Immature natural killer cell (primary cell): ENCODE measurements around the gene OTUD7B. TPM values are rescaled to one million over a fixed set of nuclear protein-coding genes. Genes with fewer than 3 reads are reported as not detected.

Experiments
- DNase-seq, 3 donors: peaks; one replicate each; pipeline ENCODE4 v3.0.0; 2022; ENCODE audit warnings: mixed read lengths in 1 of 3
- H3K27ac Mint-ChIP-seq, 6 donors: one replicate each; pipeline ENCODE4 v1.8.0; 2020; ENCODE audit warnings: mixed read lengths in 6 of 6, mild to moderate bottlenecking in 5 of 6, inconsistent platforms in 4 of 6, moderate library complexity in 3 of 6
- H3K27me3 Mint-ChIP-seq, 3 donors: one replicate each; pipeline ENCODE4 v1.8.0; 2020 to 2021; ENCODE audit warnings: low read depth in 3 of 3, mild to moderate bottlenecking in 3 of 3, mixed read lengths in 3 of 3, moderate library complexity in 3 of 3, inconsistent platforms in 1 of 3
- H3K36me3 Mint-ChIP-seq, 3 donors: one replicate each; pipeline ENCODE4 v1.8.0; 2020; ENCODE audit warnings: mixed read lengths in 3 of 3, inconsistent platforms in 2 of 3, mild to moderate bottlenecking in 2 of 3
- H3K4me1 Mint-ChIP-seq, 2 donors: one replicate each; pipeline ENCODE4 v1.8.0; 2020; ENCODE audit warnings: inconsistent platforms in 2 of 2, mild to moderate bottlenecking in 2 of 2, mixed read lengths in 2 of 2, moderate library complexity in 1 of 2
- H3K4me3 Mint-ChIP-seq, 5 donors: one replicate each; pipeline ENCODE4 v1.8.0; 2020; ENCODE audit warnings: mild to moderate bottlenecking in 5 of 5, mixed read lengths in 5 of 5, inconsistent platforms in 3 of 5, moderate library complexity in 3 of 5
- H3K9me3 Mint-ChIP-seq, 6 donors: one replicate each; pipeline ENCODE4 v1.8.0; 2020; ENCODE audit warnings: mild to moderate bottlenecking in 6 of 6, mixed read lengths in 6 of 6, inconsistent platforms in 4 of 6, moderate library complexity in 3 of 6
- polyA plus RNA-seq, 3 donors: library from polyadenylated mRNA; unstranded; fragments of 300-500 nt; fragmentation: Illumina TruSeq; gene quantifications; one replicate each; pipeline ENCODE4 v1.2.3, GENCODE V29; 2021

OTUD7B gene
- polyA plus RNA-seq, 3 donors from 2014 or later = 0.24 to 4.3 (median 0.54) TPM

DNA sequence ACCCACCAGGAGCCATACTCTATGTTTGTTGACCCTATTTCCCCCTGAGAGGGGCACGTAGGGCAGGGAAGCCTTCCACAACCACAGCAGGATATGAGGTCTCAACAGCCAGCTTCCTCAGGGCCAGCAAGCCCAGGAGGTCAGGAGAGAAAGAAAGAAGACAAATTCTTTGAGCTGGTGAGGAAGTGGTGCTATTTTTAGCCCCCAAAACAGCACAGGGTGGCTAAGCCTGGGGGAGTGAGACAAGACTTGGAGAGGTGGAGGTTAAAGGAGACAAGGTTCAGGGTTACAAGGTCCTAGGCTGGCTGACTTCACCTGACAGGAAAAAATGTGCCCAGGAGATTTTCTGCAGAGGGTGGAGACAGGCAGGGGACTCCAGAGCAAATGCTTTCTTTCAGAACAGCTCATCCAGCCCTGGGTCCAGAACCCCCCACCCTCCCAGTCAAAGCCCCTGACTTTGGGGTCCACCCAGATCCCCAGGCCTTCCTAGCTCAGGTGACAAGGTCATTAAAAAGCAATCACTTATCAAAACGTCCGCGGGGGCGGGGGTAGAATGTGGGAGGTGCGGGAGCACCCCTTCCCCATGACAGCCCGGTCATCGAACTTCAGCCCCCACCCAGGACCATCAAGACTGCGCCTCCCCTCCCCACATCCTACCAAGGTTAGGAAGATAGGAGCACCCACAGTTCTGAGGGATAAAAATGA lies 94.2 kb downstream of the OTUD7B start:
- H3K4me1 Mint-ChIP-seq = peaks cover 12 to 14% of the 10 kb centered on the region in 2 donors
- peak overlapping the region in 4 of 5 donors; percentile 26 to 69 (median 48) for H3K4me3 Mint-ChIP-seq
- peak overlapping the region in 1 of 6 donors; percentile 34 for H3K27ac Mint-ChIP-seq
- peaks cover 0 to 3% (median 0%) of the 10 kb centered on the region in 3 donors for H3K36me3 Mint-ChIP-seq
- peaks cover 8 to 24% (median 12%) of the 10 kb centered on the region in 3 donors for H3K27me3 Mint-ChIP-seq
- no peaks in the 10 kb centered on the region for H3K9me3 Mint-ChIP-seq
- DNase-seq = no peak

DNA sequence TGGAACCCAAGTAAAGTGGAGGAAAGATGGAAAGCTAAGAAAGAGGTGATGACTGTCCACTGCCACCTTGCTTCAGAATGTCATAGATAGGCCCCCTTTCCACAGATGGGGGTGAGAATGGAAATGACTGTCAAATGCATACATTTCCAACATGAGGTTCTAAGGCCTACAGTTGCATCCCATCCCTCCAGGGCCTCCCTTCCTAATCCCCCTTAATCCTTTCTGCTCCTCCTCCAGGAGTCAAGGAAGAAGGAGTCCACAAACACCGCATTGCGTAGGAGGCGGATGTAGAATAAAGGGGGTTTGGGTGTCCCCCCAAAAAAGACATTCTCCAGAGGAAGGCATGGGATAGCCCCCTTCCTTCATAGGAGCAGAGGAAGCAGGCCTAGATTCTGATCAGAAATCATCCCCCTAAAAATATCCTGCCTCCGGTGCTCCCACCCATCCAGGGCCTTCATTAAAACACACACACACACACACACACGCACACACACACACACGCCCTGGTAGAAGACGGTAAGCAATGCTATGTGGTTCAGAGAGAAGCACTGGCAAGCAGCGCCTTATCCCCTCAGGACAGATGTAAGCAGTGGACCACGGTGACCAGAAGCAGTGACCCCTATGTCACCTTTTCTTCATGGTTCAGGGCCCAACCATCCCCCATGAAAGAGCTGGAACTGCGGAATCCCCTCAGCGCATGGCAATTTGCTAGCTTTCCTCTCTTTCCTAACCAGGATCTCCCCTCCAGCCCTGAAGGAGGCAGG lies 94.9 kb downstream of the OTUD7B start:
- Mint-ChIP-seq H3K27ac (no peak overlapping the region), H3K27me3 (peaks cover 12 to 24% (median 12%) of the 10 kb centered on the region in 3 donors), H3K9me3 (no peaks in the 10 kb centered on the region), H3K4me1 (peaks cover 12 to 14% of the 10 kb centered on the region in 2 donors), H3K36me3 (peaks cover 0 to under 1% (median 0%) of the 10 kb centered on the region in 3 donors), H3K4me3 (peak overlapping the region in 3 of 5 donors; percentile 24 to 28 (median 26))
- DNase-seq = no peak

DNA sequence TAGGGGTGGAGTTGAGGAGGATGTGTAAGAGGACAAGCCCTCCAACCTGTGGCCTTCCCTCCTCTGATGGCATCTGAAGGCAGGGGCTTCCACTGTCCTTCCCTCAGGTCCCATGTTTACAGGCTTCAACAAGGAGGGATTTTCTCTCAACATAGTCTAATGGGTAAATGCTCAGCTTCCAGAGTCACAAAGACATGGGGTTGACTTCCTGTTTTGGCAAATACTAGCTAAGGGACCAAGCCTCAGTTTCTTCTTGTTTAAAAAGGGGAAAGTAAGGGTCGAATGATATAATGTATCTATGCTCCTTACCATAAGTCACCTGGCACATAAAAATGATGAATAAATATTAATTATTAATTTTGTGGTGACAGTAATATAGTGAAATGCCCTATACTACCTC lies 96.0 kb downstream of the OTUD7B start:
- Mint-ChIP-seq H3K27ac (no peak overlapping the region), H3K27me3 (peaks cover 12 to 26% (median 16%) of the 10 kb centered on the region in 3 donors), H3K4me1 (peaks cover 12 to 14% of the 10 kb centered on the region in 2 donors), H3K9me3 (no peaks in the 10 kb centered on the region), H3K36me3 (no peaks in the 10 kb centered on the region), H3K4me3 (no peak overlapping the region)
- no peak for DNase-seq

DNA sequence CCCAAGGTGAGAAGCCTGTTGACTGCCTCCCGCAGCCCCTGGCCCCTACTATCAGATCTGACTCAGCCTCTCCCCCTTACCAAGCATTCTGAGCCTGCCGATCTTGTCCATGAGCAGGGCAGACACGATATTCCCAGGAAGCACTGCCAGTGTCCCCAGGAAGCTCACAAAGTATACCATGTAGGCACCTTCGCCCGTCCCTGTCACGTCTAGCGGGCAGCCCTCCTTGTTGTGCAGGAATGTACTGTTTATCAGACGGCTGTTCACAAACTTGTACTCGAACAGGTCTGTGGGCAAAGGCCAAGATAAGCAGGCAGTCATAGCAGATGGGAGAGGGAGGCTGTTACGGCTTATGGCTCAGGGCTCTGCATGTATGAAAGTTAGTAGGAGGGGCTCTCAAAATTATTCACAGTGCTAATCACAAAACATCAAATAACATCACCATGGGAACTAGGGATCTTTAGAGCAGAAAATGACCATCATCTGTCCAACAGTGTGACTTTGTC lies 103.9 kb downstream of the OTUD7B start:
- Mint-ChIP-seq H3K4me3 (no peak overlapping the region), H3K27ac (no peak overlapping the region), H3K36me3 (peaks cover 0 to 4% (median 3%) of the 10 kb centered on the region in 3 donors)

DNA sequence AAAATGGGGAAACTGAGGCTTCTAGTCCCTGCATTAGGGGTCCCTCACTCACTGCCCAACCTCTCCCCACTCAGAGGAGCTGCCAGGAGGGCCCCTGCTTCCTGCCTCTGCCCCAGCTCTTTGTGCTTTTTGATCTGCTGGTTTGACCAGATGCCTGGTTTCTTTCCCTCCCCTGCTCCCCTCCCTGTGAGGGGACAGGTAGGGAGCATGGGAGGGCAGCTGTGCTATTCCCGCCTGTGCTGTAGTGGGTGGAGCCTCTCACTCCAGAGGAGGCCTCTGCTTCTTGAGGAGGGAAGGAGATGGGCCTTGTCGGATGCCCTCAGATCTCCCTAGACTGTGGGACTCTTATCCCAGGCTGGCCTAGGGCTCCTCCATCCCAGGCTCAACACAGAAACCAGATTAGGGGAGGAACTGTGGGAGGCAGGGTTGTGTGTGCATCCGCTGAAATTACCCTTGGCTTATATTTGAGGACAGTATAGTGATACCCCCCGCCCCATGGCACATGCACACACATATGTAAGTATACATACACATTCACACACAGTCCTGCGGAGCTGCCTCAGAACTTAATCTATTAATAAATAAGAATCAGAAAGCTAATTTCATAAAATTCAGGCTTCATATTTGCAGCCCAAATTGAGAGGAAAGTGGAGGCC lies 106.6 kb downstream of the OTUD7B start:
- Mint-ChIP-seq H3K27ac (no peak overlapping the region), H3K9me3 (no peaks in the 10 kb centered on the region), H3K36me3 (peaks cover 0 to 4% (median 3%) of the 10 kb centered on the region in 3 donors), H3K4me3 (no peak overlapping the region), H3K4me1 (peaks cover 18 to 22% of the 10 kb centered on the region in 2 donors), H3K27me3 (peaks cover 2 to 3% (median 2%) of the 10 kb centered on the region in 3 donors)
- DNase-seq = no peak

More for the DNA sequence above, 103.9 kb downstream of the OTUD7B start:
- no peaks in the 10 kb centered on the region for H3K9me3 Mint-ChIP-seq
- H3K4me1 Mint-ChIP-seq = no peaks in the 10 kb centered on the region
- H3K27me3 Mint-ChIP-seq = peaks cover 4 to 8% (median 5%) of the 10 kb centered on the region in 3 donors
- no peak for DNase-seq

DNA sequence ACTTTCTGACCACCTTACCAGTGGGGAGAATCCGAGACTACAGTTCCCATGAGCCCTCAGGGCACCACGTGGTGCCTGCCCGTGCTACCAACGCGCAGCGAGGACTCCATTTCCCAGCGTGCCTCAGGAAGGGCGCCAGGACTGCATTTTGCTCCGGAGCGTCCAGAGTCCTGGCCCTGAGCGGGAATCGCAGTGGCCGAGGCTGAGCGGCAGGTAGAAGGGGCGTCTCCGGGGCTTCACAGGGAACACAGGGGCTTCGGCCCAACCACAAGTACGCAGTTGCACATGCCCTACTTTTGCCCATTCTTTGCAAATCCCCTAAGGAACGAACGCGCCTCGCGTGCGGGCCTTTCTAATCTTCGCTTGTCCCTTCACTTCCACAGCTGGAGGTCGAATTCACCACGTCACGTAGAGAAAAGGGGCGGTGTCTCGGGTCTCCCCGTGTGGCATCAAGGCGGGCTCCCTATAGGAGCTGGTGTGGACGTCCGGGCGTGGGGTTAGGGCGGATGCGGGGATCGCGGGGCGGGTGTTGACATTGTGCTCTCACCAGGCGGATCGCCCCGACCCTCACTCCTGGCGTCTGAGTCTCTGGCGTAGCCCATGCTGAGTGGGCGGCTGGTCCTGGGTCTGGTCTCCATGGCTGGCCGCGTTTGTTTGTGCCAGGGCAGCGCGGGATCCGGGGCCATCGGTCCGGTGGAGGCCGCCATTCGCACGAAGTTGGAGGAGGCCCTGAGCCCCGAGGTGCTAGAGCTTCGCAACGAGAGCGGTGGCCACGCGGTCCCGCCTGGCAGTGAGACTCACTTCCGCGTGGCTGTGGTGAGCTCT lies 110.9 kb downstream of the OTUD7B start, which contains the start of gene BOLA1:
TSS of gene BOLA1 (plus strand) at position 109 of the 825 bp plus-strand sequence. CDS start at position 601, 492 bp downstream.
- peak within 1 kb of the TSS; percentile 80 to 97 (median 96) for H3K27ac Mint-ChIP-seq
- peak within 1 kb of the TSS; percentile 91 to 98 (median 95) for H3K4me3 Mint-ChIP-seq
- no peaks in the 10 kb centered on the region for H3K9me3 Mint-ChIP-seq
- peaks cover 18 to 22% of the 10 kb centered on the region in 2 donors for H3K4me1 Mint-ChIP-seq
- H3K36me3 Mint-ChIP-seq = peaks cover 0 to 4% (median 3%) of the 10 kb centered on the region in 3 donors
- H3K27me3 Mint-ChIP-seq = peaks cover 0 to 2% (median 0%) of the 10 kb centered on the region in 3 donors
- DNase-seq = peak; percentile 78 to 79 (median 78)

DNA sequence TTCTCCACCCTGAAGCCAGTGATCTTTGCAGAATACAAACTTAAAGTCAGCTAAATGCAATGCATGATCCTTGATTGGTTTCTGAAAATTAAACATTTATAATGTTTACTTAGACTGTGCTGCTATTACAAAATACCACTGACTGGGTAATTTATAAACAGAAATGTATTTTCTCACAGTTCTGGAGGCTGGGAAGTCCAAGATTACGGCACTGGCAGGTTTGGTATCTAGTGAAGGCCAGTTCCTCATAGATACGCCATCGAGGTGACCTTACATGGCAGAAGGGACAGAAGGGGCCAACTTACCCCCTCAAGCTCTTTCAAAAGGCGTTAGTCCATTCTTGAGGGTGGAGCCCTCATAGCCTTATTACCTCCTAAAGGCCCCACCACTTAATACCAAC lies 114.0 kb downstream of the OTUD7B start:
- Mint-ChIP-seq H3K27ac (no peak overlapping the region), H3K36me3 (no peaks in the 10 kb centered on the region), H3K4me3 (no peak overlapping the region), H3K4me1 (peaks cover 18 to 22% of the 10 kb centered on the region in 2 donors), H3K9me3 (no peaks in the 10 kb centered on the region), H3K27me3 (peaks cover 0 to 4% (median 0%) of the 10 kb centered on the region in 3 donors)
- no peak for DNase-seq

DNA sequence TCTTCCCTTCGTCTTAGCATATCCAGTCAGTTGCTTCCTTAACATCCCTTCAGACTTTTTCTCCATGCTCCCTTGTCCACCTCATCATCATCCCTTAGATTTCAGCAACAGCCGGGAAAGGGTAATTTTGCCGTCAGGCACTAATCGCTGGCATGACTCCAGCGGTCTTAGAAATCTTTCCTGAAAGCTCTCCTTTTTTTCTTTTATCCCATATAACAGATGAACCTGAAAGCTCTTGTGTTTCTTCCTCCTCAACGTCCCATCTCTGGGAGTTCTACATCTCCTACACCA lies 121.6 kb downstream of the OTUD7B start:
- Mint-ChIP-seq H3K27ac (no peak overlapping the region), H3K4me1 (peaks cover 0 to 4% of the 10 kb centered on the region in 2 donors), H3K4me3 (no peak overlapping the region), H3K9me3 (no peaks in the 10 kb centered on the region), H3K27me3 (peaks cover 0 to 2% (median 2%) of the 10 kb centered on the region in 3 donors), H3K36me3 (no peaks in the 10 kb centered on the region)
- DNase-seq = peak in 1 of 3 donors; percentile 5

GRCh38 chr1:149888247-149888998 lies 122.1 kb downstream of the OTUD7B start:
- Mint-ChIP-seq H3K9me3 (no peaks in the 10 kb centered on the region), H3K4me1 (peaks cover 0 to 4% of the 10 kb centered on the region in 2 donors), H3K4me3 (no peak overlapping the region), H3K27me3 (peaks cover 0 to 2% (median 2%) of the 10 kb centered on the region in 3 donors), H3K36me3 (no peaks in the 10 kb centered on the region), H3K27ac (no peak overlapping the region)
- DNase-seq = peak in 2 of 3 donors; percentile 78 to 79

Other genes starting within 250 kb of the OTUD7B start
- not detected for gene FCGR1A, start 228.0 kb downstream of the OTUD7B start, polyA plus RNA-seq
- 10 to 100 TPM; 12.6 to 35.2 (median 30.4) TPM for gene BOLA1, start 111.2 kb downstream of the OTUD7B start, polyA plus RNA-seq
- 1 to 10 TPM in 1 of 3 donors, under 1 TPM in 1, not detected in 1; 0.89 to 1.0 TPM for gene SV2A, start 92.9 kb downstream of the OTUD7B start, polyA plus RNA-seq
- 100 to 1,000 TPM in 2 of 3 donors, 10 to 100 TPM in 1; 70.1 to 137 (median 103) TPM for gene SF3B4, start 82.9 kb downstream of the OTUD7B start, polyA plus RNA-seq
- gene MTMR11, start 73.8 kb downstream of the OTUD7B start, polyA plus RNA-seq = 1 to 10 TPM in 2 of 3 donors, under 1 TPM in 1; 0.17 to 4.8 (median 1.7) TPM
- gene VPS45, start 57.0 kb upstream of the OTUD7B start, polyA plus RNA-seq = 10 to 100 TPM; 30.5 to 39.9 (median 35.1) TPM
- gene PLEKHO1, start 139.2 kb upstream of the OTUD7B start, polyA plus RNA-seq = 10 to 100 TPM; 20.6 to 32.5 (median 22.2) TPM
- gene ANP32E, start 225.4 kb upstream of the OTUD7B start, polyA plus RNA-seq = 10 to 100 TPM; 48.5 to 56.0 (median 54.6) TPM
- under 1 TPM in 2 of 3 donors, not detected in 1; 0.27 to 0.70 TPM for gene CA14, start 247.0 kb upstream of the OTUD7B start, polyA plus RNA-seq